IPS DF 4.7 (cell line): ENCODE data around the gene DAGLA.

Experiments
- DNase-seq: peaks from one replicate; pipeline ENCODE4 v3.0.0-alpha.2; 2013; ENCODE audit warnings: low spot score; ENCODE audit errors: extremely low read depth

The DAGLA gene

DNA sequence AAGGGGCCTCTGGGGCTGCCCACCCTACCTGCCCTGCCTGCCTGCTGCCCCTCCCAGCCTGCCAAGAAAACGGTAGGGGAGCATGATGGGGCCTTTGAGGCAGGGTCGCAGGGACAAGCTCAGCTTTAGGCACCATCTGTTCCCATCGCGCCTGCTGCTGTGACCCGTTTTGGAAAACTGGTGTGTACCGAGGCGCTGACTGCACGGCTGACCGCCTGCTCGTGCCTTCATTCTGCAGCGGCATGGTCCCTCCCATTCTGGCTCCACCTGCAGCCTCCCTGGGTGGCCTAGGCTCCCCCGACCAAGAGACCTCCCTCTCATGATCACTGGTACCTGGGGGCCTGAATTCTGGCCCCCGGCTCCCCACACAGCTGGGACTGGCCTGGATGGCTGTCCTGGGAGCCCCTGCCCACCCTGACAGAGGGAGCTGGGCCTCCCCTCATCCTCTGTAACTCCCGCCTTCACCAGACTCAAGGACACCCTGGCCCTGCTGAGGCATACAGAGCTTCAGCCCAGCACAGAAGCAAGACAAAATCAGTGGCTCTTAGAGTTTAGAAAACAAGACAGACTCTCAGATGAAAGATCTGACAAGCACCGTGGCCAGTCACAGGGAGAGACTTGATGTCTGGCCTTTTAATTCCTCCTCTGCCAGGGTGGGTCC lies 65.7 kb downstream of the DAGLA start:
- DNase-seq: no peak

GRCh38 chr11:61746442-61747191 lies 66.4 kb downstream of the DAGLA start:
- DNase-seq: no peak

- DNase-seq: no peak
Measured at GRCh38 chr11:61747192-61747966, 67.2 kb downstream of the DAGLA start.

DNA sequence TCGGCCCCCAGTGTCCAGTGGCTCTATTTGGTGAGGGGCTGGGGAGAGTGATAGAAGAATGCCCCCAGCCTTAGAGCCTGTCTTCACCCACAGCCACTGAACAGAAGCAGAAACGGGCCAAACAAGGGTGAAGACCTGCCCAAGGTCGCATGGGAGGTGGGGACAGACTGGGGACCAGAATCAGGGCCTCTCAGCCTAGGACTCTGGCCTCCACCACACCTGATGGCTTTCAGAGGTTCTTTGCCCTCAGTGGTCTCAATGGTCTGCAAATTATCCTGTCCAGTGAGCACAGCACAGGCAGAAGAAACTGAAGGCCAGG lies 67.7 kb downstream of the DAGLA start:
- DNase-seq: no peak

- DNase-seq: no peak
Measured at GRCh38 chr11:61749591-61750217, 69.5 kb downstream of the DAGLA start.

GRCh38 chr11:61750631-61751273 lies 70.6 kb downstream of the DAGLA start:
- no peak for DNase-seq

- no peak for DNase-seq
Measured at GRCh38 chr11:61751384-61751783, 71.2 kb downstream of the DAGLA start.

GRCh38 chr11:61752117-61752924 lies 72.1 kb downstream of the DAGLA start, which contains the start of gene MYRF:
Gene MYRF (plus strand): TSS chr11:61752636. CDS start chr11:61752745, 109 bp downstream.
- no peak for DNase-seq

- DNase-seq: no peak
Measured at GRCh38 chr11:61752925-61753521, 72.8 kb downstream of the DAGLA start.

GRCh38 chr11:61753672-61754071 lies 73.5 kb downstream of the DAGLA start:
- DNase-seq: no peak

GRCh38 chr11:61754534-61755482 lies 74.6 kb downstream of the DAGLA start:
- DNase-seq: no peak

DNA sequence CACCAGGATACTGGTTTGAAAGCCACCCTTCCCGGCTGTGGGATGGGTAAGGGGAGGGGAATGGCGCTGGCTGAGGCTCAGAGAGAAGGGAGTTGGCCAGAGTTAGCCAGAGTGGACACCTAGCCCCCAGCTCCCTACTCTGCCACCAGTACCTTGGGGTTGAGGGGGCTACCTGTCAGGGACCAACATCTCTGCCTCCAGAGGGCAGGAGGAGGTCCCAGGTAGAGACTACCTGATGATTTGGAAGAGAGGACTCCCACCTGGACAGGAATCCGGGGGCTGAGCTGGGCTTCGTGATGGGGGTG lies 75.9 kb downstream of the DAGLA start:
- DNase-seq: no peak

DNA sequence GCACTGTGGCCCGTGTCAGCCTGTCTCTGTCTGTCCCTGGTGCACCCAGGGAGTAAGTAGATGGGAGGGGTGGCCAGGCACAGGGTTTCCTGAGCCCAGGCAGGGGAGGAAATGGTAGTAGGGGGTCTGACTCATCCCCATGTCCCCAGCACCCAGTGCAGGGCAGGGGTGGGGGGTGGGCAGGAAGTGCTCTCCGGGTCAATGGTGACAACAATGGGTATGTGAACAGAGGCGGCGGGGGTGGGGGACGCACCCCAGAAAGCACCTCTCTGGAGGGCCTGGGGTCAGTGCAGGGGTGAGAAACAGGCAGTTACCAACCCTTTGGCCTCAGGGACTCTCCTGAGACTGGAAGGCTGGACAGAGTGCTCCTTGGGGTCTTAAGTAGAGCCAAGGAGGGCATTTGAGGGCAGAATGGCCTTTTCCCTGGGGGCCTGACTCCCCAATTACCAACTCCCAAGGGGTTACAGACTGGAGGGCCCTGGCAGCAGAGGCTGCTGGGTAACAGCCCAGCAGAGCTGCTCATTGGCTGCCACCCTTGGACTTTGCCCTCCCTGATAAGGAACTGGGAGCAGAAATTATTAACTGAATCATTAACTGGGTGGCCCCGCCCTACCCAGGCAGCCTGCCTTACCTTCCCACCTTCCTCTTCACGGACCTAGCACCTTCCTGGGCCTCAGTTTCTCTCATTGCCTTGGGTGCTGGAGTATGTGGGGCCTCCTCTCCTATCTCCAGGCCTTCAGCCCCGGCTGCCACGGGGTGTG lies 76.4 kb downstream of the DAGLA start:
- no peak for DNase-seq

DNA sequence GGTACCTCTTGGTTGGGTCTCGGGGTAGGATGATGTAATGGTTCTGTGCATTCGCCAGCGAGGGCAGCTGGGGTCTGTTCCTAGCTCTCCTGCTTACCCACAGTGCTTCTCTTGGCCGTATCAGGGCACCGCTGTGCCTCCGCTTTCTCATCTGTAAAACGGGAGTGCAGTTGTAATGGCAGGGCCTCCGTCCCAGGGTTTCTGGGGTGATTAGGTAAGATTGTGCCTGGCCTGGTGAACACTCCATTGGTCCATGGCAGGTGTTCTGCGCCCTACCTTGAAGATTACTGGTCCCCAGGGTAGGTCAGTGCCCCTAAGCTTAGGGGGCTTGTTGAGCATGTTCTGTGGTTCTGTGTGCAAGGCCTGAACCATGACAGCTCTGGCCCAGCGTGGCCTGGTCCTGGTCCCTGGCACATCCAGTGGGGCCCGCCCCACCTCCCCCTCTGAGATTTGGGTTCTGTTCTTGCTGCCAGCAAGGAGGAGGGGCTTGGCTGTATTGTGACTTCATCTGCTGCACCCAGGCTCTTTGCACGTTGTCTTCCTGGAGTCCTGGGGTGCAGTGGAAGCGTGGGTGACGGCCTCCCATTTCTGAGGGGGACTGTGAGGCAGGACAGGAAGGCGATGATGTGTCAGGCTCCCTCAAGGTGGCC lies 77.1 kb downstream of the DAGLA start:
- DNase-seq: no peak

GRCh38 chr11:61760946-61761345 lies 80.8 kb downstream of the DAGLA start:
- DNase-seq: no peak

DNA sequence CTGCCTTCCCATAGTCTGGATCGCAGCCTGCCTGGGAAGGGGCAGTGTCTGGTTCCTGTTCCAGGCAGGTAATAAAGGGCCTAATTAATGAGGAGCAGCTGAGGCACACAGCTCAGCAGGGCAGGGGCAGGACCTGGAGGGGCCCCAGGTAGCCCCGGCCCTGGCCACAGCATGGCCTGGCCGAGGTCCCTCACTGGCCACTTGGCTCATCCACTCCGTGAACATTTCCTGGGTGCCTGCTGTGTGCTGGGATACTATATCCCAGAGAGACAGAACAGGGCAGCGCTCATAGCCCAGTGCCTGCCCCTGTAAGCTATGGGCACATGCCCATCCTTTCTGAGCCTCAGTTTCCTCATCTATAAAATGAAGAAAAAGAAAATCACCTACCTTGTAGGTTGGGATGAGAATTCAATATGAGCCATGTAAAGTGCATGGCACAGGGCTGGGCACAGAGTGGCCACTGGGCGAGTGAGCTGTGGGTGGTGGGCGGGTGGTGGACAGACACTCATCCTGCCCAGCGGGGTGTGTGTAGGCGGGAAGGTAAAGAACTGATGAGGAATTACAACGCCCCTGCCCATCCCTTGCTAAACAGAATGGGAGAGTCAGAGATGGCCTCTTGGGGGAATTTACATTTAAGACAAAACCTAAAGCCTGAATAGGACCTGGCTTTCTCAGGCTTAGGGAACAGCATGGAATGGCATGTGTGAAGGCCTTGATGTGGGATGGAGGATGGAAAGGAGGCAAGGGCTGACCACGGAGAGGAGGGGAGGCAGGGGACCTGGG lies 81.4 kb downstream of the DAGLA start:
- no peak for DNase-seq

GRCh38 chr11:61762223-61762615 lies 82.0 kb downstream of the DAGLA start:
- no peak for DNase-seq
